GM13976 (cell line): ENCODE results near the gene KYAT1.

Experiments
- DNase-seq: peaks from one replicate; pipeline ENCODE4 v3.0.0; 2012; ENCODE audit warnings: low spot score
- in situ Hi-C: fragments of 300-500 bp; cut with MboI; formaldehyde crosslinking; loops from one replicate; pipeline ENCODE4 v1.12.0; 2022; ENCODE audit warnings: low sequenced_read_pairs, mixed read lengths, inconsistent platforms; ENCODE audit not compliant: unreplicated experiment
- TF ChIP-seq, protein P1 (sequence below): IDR thresholded peaks from 2 replicates; pipeline ENCODE4 v1.5.1; 2012; ENCODE audit warnings: borderline replicate concordance, mild to moderate bottlenecking; ENCODE audit not compliant: insufficient read depth; ENCODE audit errors: extremely low read depth, missing control alignments, control extremely low read depth

KYAT1 gene

DNA sequence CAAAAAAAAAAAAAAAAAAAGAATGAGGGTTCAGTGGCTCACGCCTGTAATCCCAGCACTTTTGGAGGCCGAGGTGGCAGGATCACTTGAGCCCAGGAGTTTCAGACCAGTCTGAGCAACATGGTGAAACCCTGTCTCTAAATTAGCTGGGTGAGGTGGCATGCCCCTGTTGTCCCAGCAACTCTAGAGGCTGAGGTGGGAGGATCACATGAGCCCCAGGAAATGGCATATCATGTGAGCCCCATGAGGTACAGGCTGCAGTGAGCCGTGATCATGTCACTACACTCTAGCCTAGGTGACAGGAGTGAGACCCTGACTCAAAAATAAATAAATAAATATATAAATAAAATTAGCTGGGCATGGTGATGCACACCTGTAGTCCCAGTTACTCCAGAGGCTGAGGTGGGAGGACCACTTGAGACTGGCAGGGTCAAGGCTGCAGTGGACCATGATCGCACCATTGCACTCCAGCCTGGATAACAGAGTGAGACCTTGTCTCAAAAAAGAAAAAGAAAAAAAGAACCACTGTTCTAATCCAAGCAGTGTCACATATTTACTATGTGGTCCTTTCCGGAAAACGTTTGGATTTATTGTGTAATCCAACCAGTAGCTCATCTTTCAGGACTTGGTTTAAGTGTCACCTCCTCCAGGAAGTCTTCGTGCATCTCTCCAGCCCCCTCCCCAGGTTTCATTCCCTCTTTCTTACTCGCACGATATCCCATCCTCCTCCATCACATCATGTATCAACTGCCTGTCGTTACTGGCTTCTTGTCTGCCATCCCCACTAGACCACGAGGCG lies 39.9 kb downstream of the KYAT1 start:
- no peak for DNase-seq
- TF ChIP-seq, protein P1, sequence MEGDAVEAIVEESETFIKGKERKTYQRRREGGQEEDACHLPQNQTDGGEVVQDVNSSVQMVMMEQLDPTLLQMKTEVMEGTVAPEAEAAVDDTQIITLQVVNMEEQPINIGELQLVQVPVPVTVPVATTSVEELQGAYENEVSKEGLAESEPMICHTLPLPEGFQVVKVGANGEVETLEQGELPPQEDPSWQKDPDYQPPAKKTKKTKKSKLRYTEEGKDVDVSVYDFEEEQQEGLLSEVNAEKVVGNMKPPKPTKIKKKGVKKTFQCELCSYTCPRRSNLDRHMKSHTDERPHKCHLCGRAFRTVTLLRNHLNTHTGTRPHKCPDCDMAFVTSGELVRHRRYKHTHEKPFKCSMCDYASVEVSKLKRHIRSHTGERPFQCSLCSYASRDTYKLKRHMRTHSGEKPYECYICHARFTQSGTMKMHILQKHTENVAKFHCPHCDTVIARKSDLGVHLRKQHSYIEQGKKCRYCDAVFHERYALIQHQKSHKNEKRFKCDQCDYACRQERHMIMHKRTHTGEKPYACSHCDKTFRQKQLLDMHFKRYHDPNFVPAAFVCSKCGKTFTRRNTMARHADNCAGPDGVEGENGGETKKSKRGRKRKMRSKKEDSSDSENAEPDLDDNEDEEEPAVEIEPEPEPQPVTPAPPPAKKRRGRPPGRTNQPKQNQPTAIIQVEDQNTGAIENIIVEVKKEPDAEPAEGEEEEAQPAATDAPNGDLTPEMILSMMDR, result no peak
- in situ Hi-C loops, result no loop called here

- TF ChIP-seq, protein P1, result no peak
- in situ Hi-C loops, result no loop called here
Observed at GRCh38 chr9:128840524-128840923, 41.2 kb downstream of the KYAT1 start.

DNA sequence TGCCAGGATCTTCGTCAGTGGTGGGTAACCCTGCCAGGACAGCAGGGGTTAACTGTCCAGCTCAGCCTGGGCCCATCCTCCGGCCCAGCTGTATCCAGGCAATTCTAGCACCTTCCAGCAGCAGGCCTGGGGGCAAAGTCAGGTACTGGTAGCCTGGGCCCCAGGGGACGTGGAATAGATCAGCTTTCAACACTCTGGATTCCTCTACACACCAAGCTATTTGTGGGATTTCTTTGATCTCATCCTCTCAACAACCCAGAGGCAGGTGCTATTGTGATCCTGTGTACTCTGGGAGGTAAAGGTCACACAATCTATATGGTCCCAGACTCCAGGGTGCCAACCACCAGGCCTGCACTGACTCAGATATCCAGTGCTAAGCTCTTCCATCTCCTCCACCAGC lies 43.4 kb downstream of the KYAT1 start:
- no peak for DNase-seq
- in situ Hi-C loops, result no loop called here
- TF ChIP-seq, protein P1, result no peak

More at GRCh38 chr9:128840524-128840923, 41.2 kb downstream of the KYAT1 start:
- DNase-seq, result no peak

GRCh38 chr9:128836509-128837145 lies 45.1 kb downstream of the KYAT1 start:
- TF ChIP-seq, protein P1, result no peak
- in situ Hi-C loops, result no loop called here
- no peak for DNase-seq

DNA sequence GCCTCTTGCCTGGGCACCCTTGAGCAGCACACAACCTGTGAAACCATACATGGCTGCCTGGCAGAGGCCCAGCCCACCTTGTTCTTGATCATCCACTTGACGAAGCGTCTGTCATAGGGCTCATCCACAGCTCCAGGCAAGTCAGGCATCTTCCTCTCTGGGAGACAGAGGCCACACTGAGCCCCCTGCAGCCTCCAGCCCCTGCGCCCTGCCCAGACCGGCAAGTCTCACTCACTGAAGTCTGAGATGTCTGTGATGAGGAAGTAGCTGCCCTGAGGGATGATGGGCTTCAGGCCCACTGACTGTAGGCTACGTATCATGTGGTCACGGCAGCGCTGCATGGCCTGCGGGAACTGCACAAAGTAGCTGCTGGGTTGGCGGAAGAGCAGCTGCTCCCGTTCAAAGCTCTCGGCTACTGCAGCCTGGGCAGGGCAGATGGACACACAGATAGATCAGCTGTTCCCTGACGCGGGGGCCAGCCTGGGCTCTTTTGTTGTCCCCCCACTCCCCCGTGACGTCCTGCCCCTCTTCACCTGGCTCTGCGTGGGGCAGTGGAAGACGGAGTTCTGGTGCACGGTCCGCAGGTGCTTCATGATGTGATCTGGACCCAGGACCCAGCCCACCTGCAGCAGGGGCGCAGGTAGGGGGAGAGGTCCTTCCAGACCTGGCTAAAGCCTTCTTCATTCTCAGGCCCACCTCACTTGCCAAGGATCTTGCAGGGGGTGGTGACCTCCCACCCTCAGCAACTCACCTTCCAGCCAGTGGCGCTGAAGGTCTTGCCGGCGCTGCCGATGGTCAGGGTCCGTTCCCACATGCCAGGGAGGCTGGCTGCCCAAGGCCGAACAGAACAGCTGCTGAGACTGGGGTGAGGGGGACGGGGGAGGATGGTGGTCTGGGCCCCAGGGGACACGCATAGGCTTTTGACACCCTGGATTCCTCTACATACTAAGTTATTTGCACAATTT lies 46.2 kb downstream of the KYAT1 start:
- TF ChIP-seq, protein P1, result no peak
- no peak for DNase-seq
- in situ Hi-C loops, result no loop called here

GRCh38 chr9:128833696-128834095 lies 48.1 kb downstream of the KYAT1 start:
- DNase-seq, result no peak
- in situ Hi-C loops, result no loop called here
- TF ChIP-seq, protein P1, result no peak
